A549 treated with Hydrocortisone at 1 μM for 4 hours (cell line): ENCODE data around the gene GLB1L. TPM values are rescaled to one million over a fixed set of nuclear protein-coding genes. Genes with fewer than 3 reads are reported as not detected.

Source experiments
- total RNA-seq: library from RNA; stranded (reverse); fragments of 200-300 nt; extraction: Qiagen RNA extraction; gene quantifications from 5 replicates; pipeline ENCODE4 v1.2.3, GENCODE V29; 2022

Gene GLB1L
- 6.2 to 7.6 TPM (median 6.9 TPM) in 5 replicates for total RNA-seq

DNA sequence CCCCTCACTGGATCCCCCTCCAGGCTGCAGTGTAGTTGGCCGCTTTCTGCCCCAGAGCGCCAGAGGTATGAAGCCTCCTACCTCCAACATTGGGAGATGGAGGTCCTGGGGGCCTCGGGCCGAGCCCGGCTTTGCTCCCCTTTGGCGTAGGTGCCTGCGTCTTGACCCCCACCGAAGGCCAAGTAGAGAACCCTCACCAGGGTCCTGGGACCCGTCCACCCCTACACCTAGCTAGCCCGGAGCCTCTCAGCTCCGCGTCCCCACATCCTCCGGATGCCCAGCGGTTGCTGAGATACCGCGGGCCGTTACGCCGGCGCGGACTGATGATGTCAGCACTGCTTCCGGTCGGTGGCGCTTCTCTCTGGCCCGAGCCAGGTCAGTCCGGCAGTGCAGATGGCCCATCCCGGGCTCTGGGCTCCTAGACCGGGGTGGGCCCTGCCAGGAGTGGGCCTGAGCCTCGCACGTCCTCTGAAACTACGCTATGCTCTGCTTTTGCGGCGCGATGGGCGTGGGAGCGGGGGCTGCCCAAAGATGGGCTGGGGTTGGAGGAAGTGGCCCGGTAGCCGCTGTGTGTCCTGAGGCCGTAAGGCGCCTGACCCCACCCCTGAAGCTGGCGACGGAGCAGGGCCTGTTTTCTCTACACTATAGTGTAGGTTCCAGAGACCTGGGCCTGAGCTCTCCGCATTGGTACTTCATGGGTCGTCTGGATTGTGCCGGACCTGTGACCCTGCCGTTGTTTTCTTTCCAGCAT is at the start of gene GLB1L, which contains the start of gene STK16:
Gene GLB1L, minus strand, starts transcription at position 297 of the 751 bp plus-strand sequence. CDS start 1,871 bp downstream, outside the sequence.
Gene STK16, plus strand, starts transcription at position 332 of the 751 bp plus-strand sequence. CDS start 521 bp downstream, outside the sequence.

DNA sequence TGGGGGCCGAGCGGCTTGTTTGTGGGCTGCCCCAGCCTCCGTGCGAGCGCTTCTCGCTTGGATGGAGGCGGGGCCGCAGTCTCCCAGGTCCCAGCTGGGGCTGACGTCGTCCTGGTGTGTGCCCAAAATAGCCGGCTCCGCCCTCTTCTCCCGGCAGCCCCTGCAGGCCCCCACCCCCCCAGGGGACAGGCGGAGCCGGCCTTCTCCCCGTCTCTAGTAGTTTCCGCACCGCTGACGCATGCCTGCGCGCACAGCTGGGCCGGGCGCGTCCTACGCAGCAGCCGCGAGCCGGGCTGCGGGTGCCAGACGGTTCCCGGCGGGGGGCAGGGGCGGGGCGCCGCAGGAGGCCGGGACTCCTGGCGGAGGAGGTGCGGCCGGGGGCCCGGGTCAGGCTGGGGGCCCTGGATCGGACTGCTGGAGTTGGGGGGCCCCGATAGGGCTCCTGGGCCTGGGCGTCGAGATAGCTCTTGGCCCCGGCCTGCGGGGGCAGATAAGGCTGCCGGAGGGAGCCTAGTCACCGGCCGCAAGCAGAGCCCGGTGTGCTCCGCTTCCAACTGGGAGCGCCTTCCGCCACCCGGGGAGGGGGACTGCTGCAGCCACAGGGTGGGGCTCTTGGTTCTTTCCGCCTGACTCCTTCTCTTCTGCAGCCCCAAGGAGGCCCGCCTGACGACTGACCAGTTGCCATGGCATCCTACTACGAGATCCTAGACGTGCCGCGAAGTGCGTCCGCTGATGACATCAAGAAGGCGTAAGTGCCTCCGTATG is 34.1 kb upstream of the GLB1L start, which contains the start of gene DNAJB2:
Gene DNAJB2, plus strand, starts transcription at position 216 of the 765 bp plus-strand sequence. Its CDS starts 468 bp downstream, at position 684.

DNA sequence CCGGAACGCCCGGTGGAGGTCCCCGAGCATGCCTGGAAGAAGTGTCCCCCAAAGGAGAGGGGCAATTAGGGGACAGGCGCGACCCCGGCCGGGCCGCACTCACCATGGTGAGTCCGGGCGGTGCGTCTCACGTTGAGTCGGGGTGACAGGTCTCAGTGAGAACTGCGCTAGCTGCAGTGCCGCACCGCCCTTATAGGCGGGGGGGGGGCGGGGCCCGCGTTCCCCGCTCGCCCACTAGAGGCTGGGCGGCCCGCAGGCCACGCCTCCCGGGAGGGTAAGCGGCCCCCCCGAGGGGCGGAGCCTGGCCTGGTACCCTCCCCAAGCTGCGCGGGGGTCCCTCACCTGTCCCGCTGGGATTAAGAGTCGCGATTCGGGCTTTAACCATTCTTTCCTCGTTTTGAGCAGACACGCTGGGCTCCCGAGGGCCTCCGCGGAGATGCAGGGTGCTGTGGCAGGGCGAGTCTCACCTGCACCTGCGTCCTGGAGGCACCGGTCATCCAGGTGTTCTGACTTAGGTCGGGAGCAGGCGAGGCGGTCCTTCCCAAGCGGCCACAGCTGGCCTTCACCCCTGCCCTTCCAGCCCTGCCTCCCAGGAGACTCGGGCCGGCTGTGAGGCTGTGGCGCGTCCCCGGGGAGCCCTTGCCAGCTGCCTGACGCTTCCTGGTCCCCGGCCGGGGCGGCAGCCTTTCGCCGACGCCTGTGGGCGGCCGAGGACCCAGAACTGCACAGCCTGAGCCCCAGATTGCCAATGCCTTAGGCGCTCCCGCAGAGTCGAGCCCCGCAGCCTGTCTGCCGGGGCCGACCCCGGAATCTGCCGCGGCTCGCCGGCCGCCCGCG is 8.7 kb upstream of the GLB1L start, which contains the start of gene TUBA4A:
Gene TUBA4A, minus strand, starts transcription at position 166 of the 837 bp plus-strand sequence. Its CDS starts 60 bp downstream, at position 106.

DNA sequence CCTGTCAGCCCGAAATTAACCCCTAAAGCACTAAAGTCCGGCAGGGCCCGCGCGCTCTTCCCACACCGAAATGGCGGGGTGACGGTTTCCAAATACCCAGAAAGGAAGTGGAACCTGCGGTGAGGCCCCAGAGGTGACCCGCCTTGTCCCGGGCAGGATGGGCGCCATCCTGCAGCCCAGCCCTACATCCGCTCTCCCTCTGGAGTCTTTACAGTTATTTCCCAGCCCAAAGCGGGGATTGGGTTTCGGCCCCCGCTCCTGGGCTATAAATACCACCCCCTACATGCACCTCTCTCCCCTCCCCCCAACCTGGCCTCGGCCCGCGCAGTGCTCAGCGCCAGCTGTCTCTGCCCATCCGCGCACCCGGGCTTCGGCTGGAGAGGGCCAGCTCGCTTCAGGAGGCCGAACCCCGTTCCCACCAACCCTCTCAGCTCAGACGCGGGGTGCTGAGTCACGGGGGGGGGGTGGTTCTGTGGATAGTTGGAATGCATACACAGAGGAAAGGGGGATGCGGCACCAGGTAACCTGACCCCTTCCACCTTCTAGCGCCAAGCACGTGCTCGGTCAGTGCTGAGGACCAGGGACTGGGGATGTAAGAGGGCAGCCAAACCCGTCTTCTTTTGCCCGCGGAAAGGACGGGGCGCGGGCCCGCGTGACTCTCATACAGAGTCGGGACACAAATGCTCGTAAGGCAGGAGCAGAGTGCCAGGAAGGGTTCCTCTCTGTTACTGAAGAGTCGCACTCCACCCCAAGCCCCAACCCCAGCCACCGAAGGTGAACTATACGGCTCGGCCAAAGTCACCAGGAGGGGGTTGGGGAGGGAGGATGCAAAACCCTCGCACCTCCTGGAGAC is 7.9 kb upstream of the GLB1L start, which contains the start of gene TUBA4B:
Gene TUBA4B, plus strand, starts transcription at position 344 of the 853 bp plus-strand sequence. Its CDS starts 165 bp downstream, at position 509.

DNA sequence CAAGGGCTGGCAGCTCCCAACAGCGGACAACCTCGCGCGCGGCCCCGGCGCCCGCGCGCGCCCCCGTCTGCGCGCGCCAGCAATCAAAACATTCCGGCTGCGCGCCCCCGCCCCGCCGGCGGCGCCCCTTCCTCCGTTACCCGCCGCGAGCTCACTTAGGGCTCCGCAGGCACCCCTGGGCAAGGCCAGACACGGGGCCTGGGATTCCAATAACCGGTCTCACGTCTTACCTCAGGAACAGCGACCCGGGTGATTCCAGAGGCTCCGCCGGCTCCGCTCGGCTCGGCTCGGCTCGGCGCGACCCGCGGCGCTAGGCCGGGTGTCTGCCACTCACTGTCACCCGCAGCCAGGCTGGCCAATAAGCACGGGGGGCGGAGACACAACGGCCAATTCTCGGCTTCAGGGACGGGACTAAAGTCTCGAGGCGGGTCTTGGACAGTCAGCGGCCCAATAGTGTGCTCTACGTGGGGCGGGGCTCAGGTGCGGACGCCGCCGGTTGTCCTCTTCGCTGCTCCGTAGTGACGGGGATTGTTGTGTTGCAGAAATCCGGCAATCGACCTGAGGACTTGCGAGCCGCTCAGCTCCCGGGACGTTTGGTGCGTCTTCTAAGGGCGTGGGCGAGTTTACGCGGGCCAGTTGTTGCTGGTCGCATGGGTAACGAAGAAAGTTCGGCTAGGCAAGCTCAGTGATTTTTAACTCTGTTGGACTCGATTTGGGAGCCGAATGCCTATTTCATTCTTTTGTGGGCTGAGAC is 15.8 kb downstream of the GLB1L start, which contains the start of the genes ANKZF1 and ATG9A:
Gene ANKZF1, plus strand, starts transcription at position 502 of the 754 bp plus-strand sequence. CDS start 452 bp downstream, outside the sequence.
Gene ATG9A, minus strand, starts transcription at position 332 of the 754 bp plus-strand sequence. CDS start 1,612 bp downstream, outside the sequence.

DNA sequence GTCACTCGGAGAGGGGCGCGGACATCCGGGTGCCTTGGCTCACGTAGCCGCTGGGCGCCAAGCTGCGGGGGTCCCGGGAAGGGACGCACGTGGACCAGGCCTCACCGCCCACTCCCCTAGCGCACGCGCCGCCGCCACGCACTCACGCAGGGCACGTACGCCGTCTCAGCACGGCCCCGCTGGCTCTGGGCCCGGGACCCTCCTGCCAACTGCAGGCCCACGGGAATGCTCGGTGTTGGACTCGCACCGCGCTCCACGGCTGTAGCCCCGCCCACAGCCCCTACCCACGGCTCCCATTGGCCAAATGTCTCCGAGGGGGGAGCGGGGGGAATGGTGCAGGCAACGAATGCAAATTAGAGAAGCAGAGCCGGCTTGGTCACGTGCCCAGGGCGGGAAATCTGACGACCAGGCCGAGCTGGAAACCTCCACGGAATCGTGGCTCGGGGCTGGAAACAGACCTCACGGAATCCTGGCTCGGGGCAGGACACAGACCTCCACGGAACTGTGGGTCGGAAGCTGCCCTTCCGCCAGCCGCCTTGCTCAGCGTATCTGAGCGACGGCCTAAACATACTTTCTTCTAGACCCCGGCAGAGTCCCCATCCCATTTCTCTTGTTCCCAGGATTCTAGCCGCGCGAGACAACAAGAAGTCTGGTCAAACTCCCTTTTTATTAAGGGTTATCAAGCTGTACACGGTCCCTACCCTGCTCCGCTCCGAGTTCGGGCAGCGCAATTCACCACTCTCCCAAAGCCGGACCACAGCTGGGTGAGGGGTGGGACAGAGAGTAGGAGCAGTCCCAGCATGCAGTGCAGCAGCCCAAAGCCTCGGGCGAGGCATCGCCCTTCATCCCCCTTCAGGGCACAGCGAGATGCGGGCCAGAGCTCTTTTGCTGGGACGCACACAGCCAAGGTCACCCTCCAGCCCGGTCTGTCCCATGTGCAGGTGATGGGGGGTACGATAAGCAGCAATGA is 26.2 kb downstream of the GLB1L start, which contains the start of gene ABCB6:
Gene ABCB6, minus strand, starts transcription at position 227 of the 970 bp plus-strand sequence. CDS start 285 bp downstream, outside the sequence.

DNA sequence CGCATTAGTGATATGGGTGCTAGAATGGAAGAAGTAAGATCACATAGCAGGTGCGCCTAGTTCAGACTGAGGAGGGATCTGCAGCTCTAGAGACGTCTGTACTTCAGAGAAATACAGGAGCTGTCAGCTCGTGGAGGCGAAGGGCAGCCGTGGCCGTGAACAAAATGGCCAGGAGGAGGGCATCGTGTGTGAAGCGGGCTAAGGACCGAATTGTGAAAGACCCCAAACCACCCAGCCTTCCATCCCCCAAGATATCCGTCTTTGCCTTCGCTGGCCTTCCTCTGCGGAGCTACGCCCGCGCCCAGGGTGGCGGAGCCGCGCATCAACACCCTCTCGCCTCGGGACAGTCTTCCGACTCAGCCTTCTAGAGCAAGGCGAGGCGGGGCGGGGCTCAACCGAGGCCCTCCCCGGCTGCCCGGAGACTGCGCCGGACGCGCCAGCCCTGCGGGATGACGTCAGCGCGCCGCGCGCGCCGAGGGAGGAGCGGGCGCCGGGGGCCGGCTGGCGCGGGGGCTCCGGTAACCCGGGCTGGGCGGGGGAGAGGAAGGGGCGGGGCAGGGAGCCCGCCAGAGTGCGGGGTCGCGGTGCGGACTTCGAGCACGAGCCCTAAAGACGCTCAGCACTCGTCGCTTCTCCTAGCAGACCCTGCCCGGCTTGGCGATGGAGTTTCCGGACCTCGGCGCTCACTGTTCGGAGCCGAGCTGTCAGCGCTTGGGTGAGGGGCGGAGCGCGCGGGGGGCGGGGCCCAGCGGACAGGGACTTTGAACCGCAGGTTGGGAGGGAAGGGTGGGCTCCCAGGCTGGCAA is 38.7 kb downstream of the GLB1L start, which contains the start of gene ZFAND2B:
Gene ZFAND2B, plus strand, starts transcription at position 455 of the 806 bp plus-strand sequence. Its CDS starts 206 bp downstream, at position 661.

Other genes starting within 250 kb of the GLB1L start
- gene CFAP65, start 203.9 kb downstream of the GLB1L start, total RNA-seq: 0.07 to 0.29 TPM (median 0.20 TPM) in 5 replicates
- 0.41 to 0.82 TPM (median 0.59 TPM) in 5 replicates for gene IHH, start 184.5 kb downstream of the GLB1L start, total RNA-seq
- 15.3 to 21.1 TPM (median 16.6 TPM) in 5 replicates for gene NHEJ1, start 84.6 kb downstream of the GLB1L start, total RNA-seq
- gene SLC23A3, start 75.4 kb downstream of the GLB1L start, total RNA-seq: 0.29 to 0.82 TPM (median 0.65 TPM) in 5 replicates
- gene CNPPD1, start 68.5 kb downstream of the GLB1L start, total RNA-seq: 42.9 to 47.2 TPM (median 45.1 TPM) in 5 replicates
- gene RETREG2, start 67.2 kb downstream of the GLB1L start, total RNA-seq: 69.9 to 85.9 TPM (median 81.8 TPM) in 5 replicates
- 17.3 to 21.3 TPM (median 20.1 TPM) in 5 replicates for gene ZFAND2B, start 38.7 kb downstream of the GLB1L start, total RNA-seq
- gene ABCB6, start 26.5 kb downstream of the GLB1L start, total RNA-seq: 21.9 to 29.4 TPM (median 27.3 TPM) in 5 replicates
- gene ATG9A, start 15.8 kb downstream of the GLB1L start, total RNA-seq: 37.7 to 55.7 TPM (median 44.1 TPM) in 5 replicates
- gene ANKZF1, start 15.6 kb downstream of the GLB1L start, total RNA-seq: 12.0 to 17.8 TPM (median 16.4 TPM) in 5 replicates
- 28.8 to 33.9 TPM (median 29.3 TPM) in 5 replicates for gene STK16, start within 50 bp of the GLB1L start, total RNA-seq
- 0.15 to 0.33 TPM (median 0.20 TPM) in 5 replicates for gene TUBA4B, start 7.8 kb upstream of the GLB1L start, total RNA-seq
- 251 to 336 TPM (median 266 TPM) in 5 replicates for gene TUBA4A, start 8.5 kb upstream of the GLB1L start, total RNA-seq
- gene DNAJB2, start 33.9 kb upstream of the GLB1L start, total RNA-seq: 34.1 to 40.5 TPM (median 37.7 TPM) in 5 replicates
- 1.0 to 1.5 TPM (median 1.2 TPM) in 5 replicates for gene PTPRN, start 64.0 kb upstream of the GLB1L start, total RNA-seq
- gene RESP18, start 87.3 kb upstream of the GLB1L start, total RNA-seq: not detected in 5 replicates
- gene DNPEP, start 142.5 kb upstream of the GLB1L start, total RNA-seq: 58.3 to 67.2 TPM (median 62.6 TPM) in 5 replicates
- 0.23 to 0.93 TPM (median 0.51 TPM) in 5 replicates for gene DES, start 172.9 kb upstream of the GLB1L start, total RNA-seq
- gene SPEG, start 189.4 kb upstream of the GLB1L start, total RNA-seq: 6.5 to 10.3 TPM (median 8.3 TPM) in 5 replicates